Activated B cell treated with CpG ODN at 0.5 μM for 24 hours (primary cell): ENCODE data around the gene MNT. TPM values are rescaled to one million over a fixed set of nuclear protein-coding genes. Genes with fewer than 3 reads are reported as not detected.

Experiments
- ATAC-seq: fragments of 200-7000 bp; cut with Tn5 transposase; one replicate; pipeline ENCODE4 v1.10.0; 2021; ENCODE audit warnings: low read depth, mild to moderate bottlenecking, moderate library complexity
- CTCF ChIA-PET: fragments of 350-600 bp; sonication (Branson Sonifier 250); formaldehyde crosslinking; loops from one replicate; lab custom pipeline; 2021; ENCODE audit warnings: antibody characterized with exemption; lab: Charles Lee
- POLR2A ChIA-PET: fragments of 350-600 bp; sonication (Branson Sonifier 250); formaldehyde crosslinking; loops from one replicate; lab custom pipeline; 2021; ENCODE audit warnings: antibody characterized with exemption; lab: Charles Lee
- DNase-seq: peaks from one replicate; pipeline ENCODE4 v3.0.0; 2022
- H3K27ac Mint-ChIP-seq: one replicate; pipeline ENCODE4 v1.8.0; 2020; ENCODE audit warnings: mixed read lengths
- H3K27me3 Mint-ChIP-seq: one replicate; pipeline ENCODE4 v1.8.0; 2021; ENCODE audit warnings: mixed read lengths
- H3K36me3 Mint-ChIP-seq: one replicate; pipeline ENCODE4 v1.8.0; 2021; ENCODE audit warnings: low read depth, mixed read lengths
- H3K4me1 Mint-ChIP-seq: one replicate; pipeline ENCODE4 v1.8.0; 2021; ENCODE audit warnings: mixed read lengths
- H3K4me3 Mint-ChIP-seq: one replicate; pipeline ENCODE4 v1.8.0; 2020; ENCODE audit warnings: mild to moderate bottlenecking, mixed read lengths
- H3K9me3 Mint-ChIP-seq: one replicate; pipeline ENCODE4 v1.8.0; 2020; ENCODE audit warnings: mixed read lengths
- intact Hi-C: fragments of 100-400 bp; cut with micrococcal nuclease; formaldehyde crosslinking; loops from one replicate; pipeline ENCODE4 v1.15.1; 2024
- total RNA-seq: library from RNA; stranded (reverse); gene quantifications from 2 replicates; pipeline ENCODE4 v1.2.3, GENCODE V29; 2022
- TF ChIP-seq, protein P1 (sequence below): fragments of 200-600 bp; IDR thresholded peaks from one replicate; pipeline ENCODE4 v1.8.0; 2022; ENCODE audit warnings: antibody characterized with exemption, mild to moderate bottlenecking

MNT gene
- total RNA-seq, 1 donor from 2014 or later, result 31.3 TPM

DNA sequence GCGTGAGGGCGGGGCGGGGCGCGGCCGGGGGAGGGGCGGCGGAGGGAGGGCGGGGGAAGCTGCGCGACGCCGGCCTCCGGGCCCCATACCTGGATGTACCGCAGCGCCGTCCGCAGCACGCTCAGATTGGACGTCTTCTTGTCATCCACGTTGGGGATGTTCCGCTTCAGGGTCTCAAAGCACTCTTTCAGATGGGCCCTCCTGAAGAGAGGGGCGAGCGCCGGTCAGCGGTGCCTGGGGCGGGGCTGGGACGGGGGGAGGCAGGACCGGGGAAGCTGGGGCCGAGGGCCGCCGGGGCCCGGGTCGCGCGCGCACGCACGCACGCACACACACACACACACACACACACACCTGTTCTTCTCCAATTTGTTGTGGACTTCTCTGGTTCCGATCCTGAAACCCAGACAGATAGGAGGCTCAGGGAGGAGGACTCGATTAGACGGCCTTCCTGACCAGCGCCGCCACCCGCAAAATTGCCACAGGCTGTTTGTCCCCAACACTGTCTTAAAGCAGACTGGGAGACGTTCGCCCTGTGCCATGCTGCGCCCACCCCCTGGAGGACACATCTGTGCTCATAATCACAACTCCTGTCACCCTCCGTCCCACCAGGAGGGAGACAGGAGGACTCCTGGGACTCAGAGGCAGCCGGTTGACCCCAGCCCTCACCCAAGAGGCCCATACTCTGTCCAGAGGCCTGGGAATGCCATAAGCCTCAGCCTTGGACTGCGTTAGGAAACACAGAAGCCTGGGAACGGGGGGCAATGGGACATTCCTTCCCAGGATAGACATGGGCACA, 6.7 kb downstream of the MNT start:
- Mint-ChIP-seq H3K27me3 (no peaks in the 10 kb centered on the region), H3K4me1 (peaks cover 67% of the 10 kb centered on the region), H3K4me3 (peak overlapping the region; percentile 72), H3K9me3 (no peaks in the 10 kb centered on the region), H3K27ac (peak overlapping the region; percentile 66), H3K36me3 (peaks cover 3% of the 10 kb centered on the region)
- DNase-seq (no peak), ATAC-seq (no peak)
- intact Hi-C loops, result loop anchor here (2.0 kb wide), 2 partner anchors 57 to 317 kb away; partner anchors contain the start of genes CLUH, SGSM2 and TSR1
- TF ChIP-seq, protein P1, sequence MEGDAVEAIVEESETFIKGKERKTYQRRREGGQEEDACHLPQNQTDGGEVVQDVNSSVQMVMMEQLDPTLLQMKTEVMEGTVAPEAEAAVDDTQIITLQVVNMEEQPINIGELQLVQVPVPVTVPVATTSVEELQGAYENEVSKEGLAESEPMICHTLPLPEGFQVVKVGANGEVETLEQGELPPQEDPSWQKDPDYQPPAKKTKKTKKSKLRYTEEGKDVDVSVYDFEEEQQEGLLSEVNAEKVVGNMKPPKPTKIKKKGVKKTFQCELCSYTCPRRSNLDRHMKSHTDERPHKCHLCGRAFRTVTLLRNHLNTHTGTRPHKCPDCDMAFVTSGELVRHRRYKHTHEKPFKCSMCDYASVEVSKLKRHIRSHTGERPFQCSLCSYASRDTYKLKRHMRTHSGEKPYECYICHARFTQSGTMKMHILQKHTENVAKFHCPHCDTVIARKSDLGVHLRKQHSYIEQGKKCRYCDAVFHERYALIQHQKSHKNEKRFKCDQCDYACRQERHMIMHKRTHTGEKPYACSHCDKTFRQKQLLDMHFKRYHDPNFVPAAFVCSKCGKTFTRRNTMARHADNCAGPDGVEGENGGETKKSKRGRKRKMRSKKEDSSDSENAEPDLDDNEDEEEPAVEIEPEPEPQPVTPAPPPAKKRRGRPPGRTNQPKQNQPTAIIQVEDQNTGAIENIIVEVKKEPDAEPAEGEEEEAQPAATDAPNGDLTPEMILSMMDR, result no peak
- ChIA-PET POLR2A (interaction anchor here (1.4 to 4.4 kb wide), 4 partner anchors 8 to 610 kb away, joined by 4 to 103 read pairs (median 14); partner anchors contain the start of genes MNT and TSR1), CTCF (interaction anchor here (2.9 kb wide), 1 partner anchor 11 kb away, joined by 36 read pairs; no protein-coding TSS in a partner anchor)

DNA sequence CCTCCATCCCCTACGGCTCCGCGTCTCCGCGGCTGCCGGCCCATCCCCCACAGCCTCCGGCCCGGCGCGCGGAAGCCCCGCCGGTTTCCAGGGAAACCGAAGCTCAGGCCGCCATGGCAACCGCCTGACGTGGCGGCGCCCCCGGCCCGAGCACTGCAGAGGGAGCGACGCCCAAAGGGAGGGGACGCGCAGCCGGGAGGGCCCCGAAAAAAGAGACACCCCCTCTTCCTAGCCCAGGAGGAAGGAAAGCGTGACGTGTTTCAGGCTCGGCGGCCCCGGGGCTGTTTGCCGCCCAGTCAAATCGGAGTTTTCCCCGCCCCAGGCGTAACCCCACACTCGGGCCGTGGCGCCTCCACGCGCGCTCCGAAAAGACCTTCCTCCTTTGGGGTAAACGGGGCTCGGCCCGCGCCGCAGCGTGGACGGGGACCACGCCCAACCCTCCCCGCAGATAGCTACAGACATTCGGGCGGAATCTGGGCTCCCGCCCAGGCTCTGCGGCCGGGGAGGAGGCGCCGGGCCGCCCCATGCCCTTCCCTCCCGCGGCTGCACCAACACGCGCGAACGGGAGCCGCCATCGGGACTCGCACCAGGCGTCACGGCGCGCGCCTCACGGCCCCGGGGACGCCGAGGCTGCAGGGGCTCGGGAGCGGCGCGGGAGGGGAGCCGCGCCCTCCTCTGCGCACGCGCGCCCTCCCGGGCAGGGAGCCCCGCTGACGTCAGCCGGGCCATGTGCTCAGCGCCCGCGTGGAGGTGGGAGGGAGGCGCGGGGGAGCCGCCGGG, 7.5 kb downstream of the MNT start:
- ChIA-PET POLR2A (interaction anchor here (0.6 to 4.4 kb wide), 10 partner anchors 9 to 1367 kb away, joined by 3 to 103 read pairs (median 6); partner anchors contain the start of genes MNT, PAFAH1B1, SMG6 and SRR), CTCF (interaction anchor here (1.6 to 2.9 kb wide), 2 partner anchors 8 to 11 kb away, joined by 6 to 36 read pairs; no protein-coding TSS in a partner anchor)
- Mint-ChIP-seq H3K9me3 (no peaks in the 10 kb centered on the region), H3K36me3 (peaks cover 7% of the 10 kb centered on the region), H3K4me1 (peaks cover 59% of the 10 kb centered on the region), H3K27ac (peak overlapping the region; percentile 85), H3K4me3 (peak overlapping the region; percentile 86), H3K27me3 (no peaks in the 10 kb centered on the region)
- TF ChIP-seq, protein P1, result no peak
- ATAC-seq (peak; percentile 46), DNase-seq (peak; percentile 89)
- intact Hi-C loops, result loop anchor here (2.0 kb wide), 2 partner anchors 57 to 317 kb away; partner anchors contain the start of genes CLUH, SGSM2 and TSR1

- H3K4me3 Mint-ChIP-seq, result peak overlapping the region; percentile 98
- TF ChIP-seq, protein P1, result no peak
- ATAC-seq (peak; percentile 69), DNase-seq (peak; percentile 99)
- H3K36me3 Mint-ChIP-seq, result peaks cover 14% of the 10 kb centered on the region
- CTCF ChIA-PET, result interaction anchor here (1.6 to 2.9 kb wide), 3 partner anchors 9 to 23 kb away, joined by 6 to 36 read pairs (median 23); no protein-coding TSS in a partner anchor
- no peaks in the 10 kb centered on the region for H3K9me3 Mint-ChIP-seq
- POLR2A ChIA-PET, result interaction anchor here (0.5 to 4.4 kb wide), 18 partner anchors 9 to 1368 kb away, joined by 3 to 103 read pairs (median 4); partner anchors contain the start of genes MNT, PAFAH1B1, SMG6 and SRR
- H3K27me3 Mint-ChIP-seq, result no peaks in the 10 kb centered on the region
- peaks cover 50% of the 10 kb centered on the region for H3K4me1 Mint-ChIP-seq
- intact Hi-C loops, result loop anchor here (1.0 to 2.0 kb wide), 4 partner anchors 9 to 318 kb away; partner anchors contain the start of genes CLUH, MNT, SGSM2 and TSR1
- H3K27ac Mint-ChIP-seq, result peak overlapping the region; percentile 98
Measured at GRCh38 chr17:2392252-2393173, 8.3 kb downstream of the MNT start.

DNA sequence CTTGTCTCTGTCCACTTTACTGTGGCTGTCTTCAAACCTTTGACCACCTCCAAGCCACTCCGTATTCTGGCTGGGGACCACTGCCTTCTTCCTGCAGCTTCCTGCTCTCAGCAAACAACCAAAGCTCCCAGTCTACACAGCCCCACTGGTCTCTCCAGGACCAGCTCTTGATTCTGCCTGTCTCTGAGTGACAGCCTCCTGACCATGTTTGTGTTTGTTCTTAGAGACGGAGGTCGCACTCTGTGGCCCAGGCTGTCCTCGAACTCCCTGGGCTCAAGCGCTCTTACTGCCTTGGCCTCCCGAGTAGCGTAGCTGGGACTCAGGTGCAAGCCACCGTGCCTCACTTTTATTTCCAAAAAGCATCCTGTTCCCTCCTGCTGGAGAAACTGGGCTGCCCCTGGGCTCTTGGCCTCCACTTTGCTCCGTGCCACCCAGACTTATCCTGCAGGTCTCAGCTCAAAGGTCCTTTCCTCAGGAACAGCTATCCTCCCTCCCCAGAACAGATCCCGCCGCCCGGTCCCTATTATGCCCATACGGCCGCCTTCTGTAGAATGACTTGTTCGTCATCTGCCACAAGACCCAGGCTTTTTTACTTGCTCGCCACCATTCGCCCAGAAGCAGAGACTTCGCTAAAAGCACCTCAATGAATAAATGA, 9.1 kb downstream of the MNT start:
- peaks cover 21% of the 10 kb centered on the region for H3K36me3 Mint-ChIP-seq
- peak overlapping the region; percentile 98 for H3K4me3 Mint-ChIP-seq
- TF ChIP-seq, protein P1, result no peak
- no peak for ATAC-seq
- H3K27ac Mint-ChIP-seq, result peak overlapping the region; percentile 98
- ChIA-PET POLR2A (interaction anchor here (0.5 to 4.4 kb wide), 14 partner anchors 8 to 395 kb away, joined by 3 to 103 read pairs (median 4); partner anchors contain the start of genes MNT, PAFAH1B1, SMG6 and SRR), CTCF (interaction anchor here (0.8 to 2.9 kb wide), 4 partner anchors 9 to 24 kb away, joined by 3 to 36 read pairs (median 14); no protein-coding TSS in a partner anchor)
- no peak for DNase-seq
- no peaks in the 10 kb centered on the region for H3K9me3 Mint-ChIP-seq
- H3K27me3 Mint-ChIP-seq, result no peaks in the 10 kb centered on the region
- intact Hi-C loops, result loop anchor here (1.0 to 2.0 kb wide), 4 partner anchors 9 to 319 kb away; partner anchors contain the start of genes CLUH, MNT, SGSM2 and TSR1
- H3K4me1 Mint-ChIP-seq, result peaks cover 42% of the 10 kb centered on the region
